Esophagus squamous epithelium (tissue), 5 donors: Measurements from ENCODE around the gene PRSS57. TPM values are rescaled to one million over a fixed set of nuclear protein-coding genes. Genes with fewer than 3 reads are reported as not detected.
A peak's percentile ranks its signal among the peaks of the same experiment; 100 is the strongest.
"Not testable (repeated sequence)": the region's sequence is repeated elsewhere in the genome, so short reads cannot be mapped to it uniquely, and the experiment has no call there.

Source experiments
- DNase-seq: peaks from one replicate; lab custom pipeline; 2025; lab: John Stamatoyannopoulos, UW
- H3K27ac ChIP-seq, 4 donors: fragments of 200-600 bp; sonication (generic); one replicate each; pipeline ENCODE4 v1.5.1; 2016 to 2019; ENCODE audit warnings: mild to moderate bottlenecking in 1 of 4
- H3K27me3 ChIP-seq, 4 donors: fragments of 200-600 bp; sonication (generic); 1 replicate in 3 of 4; 2 replicates in 1 of 4; pipeline versions ENCODE4 v1.5.1 to v1.6.0; 2017 to 2021; ENCODE audit warnings: antibody characterized with exemption in 1 of 4
- H3K36me3 ChIP-seq, 3 donors: fragments of 200-600 bp; sonication (generic); one replicate each; pipeline ENCODE4 v1.5.1; 2016 to 2019
- H3K4me1 ChIP-seq, 3 donors: fragments of 200-600 bp; sonication (generic); one replicate each; pipeline ENCODE4 v1.5.1; 2017 to 2019
- H3K4me3 ChIP-seq, 4 donors: fragments of 200-600 bp; sonication (generic); 1 replicate in 3 of 4; 2 replicates in 1 of 4; pipeline ENCODE4 v1.5.1; 2016 to 2019; ENCODE audit warnings: mild to moderate bottlenecking in 2 of 4, moderate library complexity in 1 of 4
- H3K9me3 ChIP-seq, 3 donors: fragments of 200-600 bp; sonication (generic); one replicate each; pipeline ENCODE4 v1.5.1; 2016 to 2019
- POLR2A ChIP-seq, 4 donors: fragments of 450-650 bp; IDR thresholded peaks; one replicate each; pipeline ENCODE4 v1.6.1; 2017; ENCODE audit warnings: antibody characterized with exemption in 4 of 4, mild to moderate bottlenecking in 4 of 4, moderate library complexity in 3 of 4
- WGBS, 2 donors: methylation state at CpG; one replicate each; pipeline ENCODE4 v1.1.5; 2018; 5-methylcytosine and 5-hydroxymethylcytosine counted together
- intact Hi-C: fragments of 100-400 bp; cut with DNase I; formaldehyde crosslinking; loops from one replicate; pipeline ENCODE4 v1.15.0; 2022
- total RNA-seq, 4 donors: library from RNA; depleted of rRNA; stranded (reverse); fragments of >200 nt; gene quantifications; one replicate each; pipeline ENCODE4 v1.1.0, GENCODE V29; 2016
- TF ChIP-seq, protein P1 (sequence below), 6 experiments: fragments of 450-650 bp in 4 of 6; fragments of 200-600 bp in 2 of 6; sonication (generic) in 2 of 6; IDR thresholded peaks; one replicate each; pipeline ENCODE4 v1.5.1; 2016 to 2019; ENCODE audit warnings: antibody characterized with exemption in 6 of 6, mild to moderate bottlenecking in 4 of 6, moderate library complexity in 4 of 6
- donor health status: DM: yes; HTN: yes; CAD: no.

PRSS57 gene
- not detected for total RNA-seq

- Histone ChIP-seq H3K4me3 (peak within 1 kb of the TSS in 1 of 4 donors; percentile 12), H3K36me3 (no peaks in the 10 kb centered on the region), H3K27ac (no peak within 1 kb of the TSS), H3K27me3 (peaks cover 0 to 22% (median 0%) of the 10 kb centered on the region in 4 donors), H3K9me3 (no peaks in the 10 kb centered on the region), H3K4me1 (no peaks in the 10 kb centered on the region)
- intact Hi-C loops, result no loop called here
- no peak for DNase-seq
- WGBS, 2 donors, result 41 to 47% methylated on average over 9 to 11 of the region's 31 CpGs
- TF ChIP-seq, protein P1, sequence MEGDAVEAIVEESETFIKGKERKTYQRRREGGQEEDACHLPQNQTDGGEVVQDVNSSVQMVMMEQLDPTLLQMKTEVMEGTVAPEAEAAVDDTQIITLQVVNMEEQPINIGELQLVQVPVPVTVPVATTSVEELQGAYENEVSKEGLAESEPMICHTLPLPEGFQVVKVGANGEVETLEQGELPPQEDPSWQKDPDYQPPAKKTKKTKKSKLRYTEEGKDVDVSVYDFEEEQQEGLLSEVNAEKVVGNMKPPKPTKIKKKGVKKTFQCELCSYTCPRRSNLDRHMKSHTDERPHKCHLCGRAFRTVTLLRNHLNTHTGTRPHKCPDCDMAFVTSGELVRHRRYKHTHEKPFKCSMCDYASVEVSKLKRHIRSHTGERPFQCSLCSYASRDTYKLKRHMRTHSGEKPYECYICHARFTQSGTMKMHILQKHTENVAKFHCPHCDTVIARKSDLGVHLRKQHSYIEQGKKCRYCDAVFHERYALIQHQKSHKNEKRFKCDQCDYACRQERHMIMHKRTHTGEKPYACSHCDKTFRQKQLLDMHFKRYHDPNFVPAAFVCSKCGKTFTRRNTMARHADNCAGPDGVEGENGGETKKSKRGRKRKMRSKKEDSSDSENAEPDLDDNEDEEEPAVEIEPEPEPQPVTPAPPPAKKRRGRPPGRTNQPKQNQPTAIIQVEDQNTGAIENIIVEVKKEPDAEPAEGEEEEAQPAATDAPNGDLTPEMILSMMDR (IDR thresholded peaks at IDR 0.05), result no peak
- no peak for TF ChIP-seq POLR2A (IDR thresholded peaks at IDR 0.05)
Measured at GRCh38 chr19:695352-695949, at the start of gene PRSS57. Gene PRSS57 (minus strand): TSS chr19:695452. CDS start chr19:695430, 22 bp downstream.

GRCh38 chr19:743168-743687, 48.0 kb upstream of the PRSS57 start:
- DNase-seq, result no peak
- Histone ChIP-seq H3K4me1 (no peaks in the 10 kb centered on the region), H3K27me3 (no peaks in the 10 kb centered on the region), H3K4me3 (no peak overlapping the region), H3K9me3 (peaks cover 0 to 11% (median 9%) of the 10 kb centered on the region in 3 donors), H3K36me3 (peaks cover 0 to 23% (median 5%) of the 10 kb centered on the region in 3 donors), H3K27ac (no peak overlapping the region)
- TF ChIP-seq, protein P1 (IDR thresholded peaks at IDR 0.05), result no peak
- no peak for TF ChIP-seq POLR2A (IDR thresholded peaks at IDR 0.05)
- intact Hi-C loops, result no loop called here
- 41 to 83% methylated on average over 3 to 6 of the region's 13 CpGs for WGBS, 2 donors

DNA sequence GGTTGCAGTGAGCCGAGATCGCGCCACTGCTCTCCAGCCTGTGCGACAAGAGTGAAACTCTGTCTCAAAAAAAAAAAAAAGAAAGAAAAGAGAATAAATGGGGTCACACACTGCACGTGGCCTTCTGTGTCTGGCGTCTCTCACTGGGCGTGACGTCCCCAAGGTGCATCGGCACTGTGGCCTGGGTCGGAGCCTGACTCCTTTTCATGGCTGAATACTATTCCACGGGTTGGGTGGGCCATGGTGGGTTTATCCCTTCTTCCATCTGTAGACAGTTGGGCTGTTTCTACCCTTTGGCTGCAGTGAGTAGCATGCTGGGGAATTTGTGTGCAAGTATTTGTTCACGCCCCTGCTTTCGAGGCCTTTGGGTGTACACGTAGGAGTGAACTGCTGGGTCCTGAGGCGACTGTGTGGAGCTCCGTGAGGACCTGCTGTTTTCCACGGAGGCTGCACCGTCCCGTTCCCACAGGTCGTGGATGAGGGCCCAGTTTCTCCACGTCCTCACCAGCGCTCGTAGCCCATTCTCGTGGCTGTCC, 47.4 kb upstream of the PRSS57 start:
- no peak for DNase-seq

DNA sequence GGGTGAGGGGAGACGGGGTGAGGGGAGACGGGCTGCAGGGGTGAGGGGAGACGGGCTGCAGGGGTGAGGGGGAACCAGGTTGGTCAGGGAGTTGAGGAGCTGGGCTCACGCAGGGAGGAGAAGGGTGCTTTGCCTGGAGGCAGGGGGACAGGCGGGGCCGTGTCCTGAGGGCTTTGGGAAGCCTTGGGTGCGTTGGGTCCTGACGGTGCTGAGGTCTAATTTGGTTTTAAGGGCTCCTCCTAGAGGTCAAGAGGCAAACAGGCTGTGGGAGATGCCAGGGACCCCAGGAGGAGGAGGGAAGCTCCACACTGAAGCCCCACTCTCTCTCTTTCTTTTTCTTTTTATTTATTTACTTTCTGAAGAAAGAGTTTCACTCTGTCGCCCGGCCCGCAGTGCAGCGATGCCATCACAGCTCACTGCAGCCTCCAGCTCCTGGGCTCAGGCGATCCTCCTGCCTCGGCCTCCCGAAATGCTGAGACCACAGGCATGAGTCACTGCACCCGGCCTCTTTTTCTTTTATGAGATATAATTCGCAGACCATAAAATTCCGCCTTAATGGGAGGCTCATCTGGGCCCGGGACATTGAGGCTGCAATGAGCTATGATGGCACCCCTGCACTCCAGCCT, 46.4 kb upstream of the PRSS57 start:
- no peak for DNase-seq
- WGBS, 2 donors, result 68 to 76% methylated on average over 17 of the region's 19 CpGs
- Histone ChIP-seq H3K27me3 (no peaks in the 10 kb centered on the region), H3K4me1 (no peaks in the 10 kb centered on the region), H3K4me3 (no peak overlapping the region), H3K36me3 (peaks cover 0 to 10% (median 5%) of the 10 kb centered on the region in 3 donors), H3K27ac (no peak overlapping the region), H3K9me3 (no peaks in the 10 kb centered on the region)
- intact Hi-C loops, result no loop called here
- TF ChIP-seq, protein P1 (IDR thresholded peaks at IDR 0.05), result no peak
- TF ChIP-seq POLR2A (IDR thresholded peaks at IDR 0.05), result no peak

More for the DNA sequence above, 47.4 kb upstream of the PRSS57 start:
- Histone ChIP-seq H3K27me3 (no peaks in the 10 kb centered on the region), H3K9me3 (peaks cover 0 to 5% (median 5%) of the 10 kb centered on the region in 3 donors), H3K36me3 (peaks cover 0 to 20% (median 5%) of the 10 kb centered on the region in 3 donors), H3K4me3 (no peak overlapping the region), H3K27ac (no peak overlapping the region), H3K4me1 (no peaks in the 10 kb centered on the region)
- TF ChIP-seq, protein P1 (IDR thresholded peaks at IDR 0.05), result no peak
- TF ChIP-seq POLR2A (IDR thresholded peaks at IDR 0.05), result no peak
- WGBS, 2 donors, result 91 to 95% methylated on average over 15 to 22 of the region's 24 CpGs
- intact Hi-C loops, result no loop called here

DNA sequence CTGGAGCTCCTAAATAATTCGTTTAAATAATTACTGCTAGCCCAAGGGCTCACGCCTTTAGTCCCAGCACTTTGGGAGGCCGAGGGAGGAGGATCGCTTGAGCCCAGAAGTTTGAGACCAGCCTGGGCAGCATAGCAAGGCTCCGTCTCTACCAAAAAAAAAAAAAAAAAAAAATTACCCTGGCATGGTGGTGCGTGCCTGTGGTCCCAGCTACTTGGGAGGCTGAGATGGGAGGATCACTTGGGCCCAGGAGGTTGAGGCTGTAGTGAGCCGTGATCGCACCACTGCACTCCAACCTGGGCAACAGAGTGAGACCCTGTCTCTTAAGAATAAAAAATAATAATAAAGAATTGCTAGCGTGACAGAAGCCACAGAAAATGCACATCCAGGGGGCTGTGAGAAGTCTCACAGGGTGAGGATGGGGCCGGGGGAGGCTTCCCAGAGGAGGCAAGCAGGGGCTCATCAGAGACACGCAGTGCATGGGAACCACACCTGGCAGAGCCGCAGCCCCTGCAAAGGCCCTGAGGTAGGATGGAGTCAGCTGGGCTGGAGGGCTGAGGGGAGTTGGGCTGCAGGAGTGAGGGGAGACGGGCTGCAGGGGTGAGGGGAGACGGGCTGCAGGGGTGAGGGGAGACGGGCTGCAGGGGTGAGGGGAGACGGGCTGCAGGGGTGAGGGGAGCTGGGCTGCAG, 45.7 kb upstream of the PRSS57 start:
- H3K36me3 ChIP-seq, result peaks cover 0 to 10% (median 5%) of the 10 kb centered on the region in 3 donors
- H3K27me3 ChIP-seq, H3K27ac ChIP-seq, H3K4me3 ChIP-seq, DNase-seq, intact Hi-C loops, H3K4me1 ChIP-seq, H3K9me3 ChIP-seq: not testable (repeated sequence)
- 73 to 88% methylated on average over 8 to 11 of the region's 16 CpGs for WGBS, 2 donors
